Lower leg skin (tissue), 3 donors: ENCODE data around the gene WDR55.

Experiments
- POLR2A ChIP-seq, 2 donors: fragments of 450-650 bp; IDR thresholded peaks; one replicate each; pipeline ENCODE4 v1.6.1; 2016 to 2017; ENCODE audit warnings: antibody characterized with exemption in 2 of 2, mild to moderate bottlenecking in 1 of 2, moderate library complexity in 1 of 2
- TF ChIP-seq, protein P1 (sequence below), 3 donors: fragments of 450-650 bp; IDR thresholded peaks; one replicate each; pipeline ENCODE4 v1.5.1; 2016; ENCODE audit warnings: antibody characterized with exemption in 3 of 3, mild to moderate bottlenecking in 3 of 3, moderate library complexity in 2 of 3

DNA sequence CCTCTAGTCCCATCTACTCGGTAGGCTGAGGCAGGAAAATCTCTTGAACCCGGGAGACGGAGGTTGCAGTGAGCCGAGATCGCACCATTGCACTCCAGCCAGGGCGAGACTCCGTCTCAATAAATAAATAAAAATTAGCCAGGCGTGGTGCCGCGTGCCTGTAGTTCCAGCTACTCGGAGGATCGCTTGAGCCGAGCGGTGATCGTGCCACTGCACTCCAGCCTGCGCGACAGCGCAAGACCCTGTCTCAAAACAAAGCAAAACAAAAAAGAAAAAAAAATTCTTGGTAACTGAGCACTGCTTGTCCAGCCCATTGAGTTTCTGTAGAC is 710 bp upstream of the WDR55 start:
- TF ChIP-seq POLR2A (IDR thresholded peaks at IDR 0.05), result no peak
- TF ChIP-seq, protein P1, sequence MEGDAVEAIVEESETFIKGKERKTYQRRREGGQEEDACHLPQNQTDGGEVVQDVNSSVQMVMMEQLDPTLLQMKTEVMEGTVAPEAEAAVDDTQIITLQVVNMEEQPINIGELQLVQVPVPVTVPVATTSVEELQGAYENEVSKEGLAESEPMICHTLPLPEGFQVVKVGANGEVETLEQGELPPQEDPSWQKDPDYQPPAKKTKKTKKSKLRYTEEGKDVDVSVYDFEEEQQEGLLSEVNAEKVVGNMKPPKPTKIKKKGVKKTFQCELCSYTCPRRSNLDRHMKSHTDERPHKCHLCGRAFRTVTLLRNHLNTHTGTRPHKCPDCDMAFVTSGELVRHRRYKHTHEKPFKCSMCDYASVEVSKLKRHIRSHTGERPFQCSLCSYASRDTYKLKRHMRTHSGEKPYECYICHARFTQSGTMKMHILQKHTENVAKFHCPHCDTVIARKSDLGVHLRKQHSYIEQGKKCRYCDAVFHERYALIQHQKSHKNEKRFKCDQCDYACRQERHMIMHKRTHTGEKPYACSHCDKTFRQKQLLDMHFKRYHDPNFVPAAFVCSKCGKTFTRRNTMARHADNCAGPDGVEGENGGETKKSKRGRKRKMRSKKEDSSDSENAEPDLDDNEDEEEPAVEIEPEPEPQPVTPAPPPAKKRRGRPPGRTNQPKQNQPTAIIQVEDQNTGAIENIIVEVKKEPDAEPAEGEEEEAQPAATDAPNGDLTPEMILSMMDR (IDR thresholded peaks at IDR 0.05), result no peak
